Brain microvascular endothelial cell (primary cell): ENCODE results near the gene OR10D3.

Experiments used
- DNase-seq: peaks from one replicate; pipeline ENCODE4 v3.0.0-alpha.2; 2020
- H3K27ac ChIP-seq: fragments of 250-450 bp; sonication (Bioruptor Pico); 2 replicates; pipeline ENCODE4 v1.5.1; 2020; ENCODE audit warnings: mild to moderate bottlenecking, moderate library complexity
- H3K27me3 ChIP-seq: fragments of 250-450 bp; sonication (Bioruptor Pico); replicated peaks from 2 replicates; pipeline ENCODE4 v1.5.1; 2020; ENCODE audit warnings: mild to moderate bottlenecking
- H3K36me3 ChIP-seq: fragments of 250-450 bp; sonication (Bioruptor Pico); replicated peaks from 2 replicates; pipeline ENCODE4 v1.5.1; 2020; ENCODE audit warnings: mild to moderate bottlenecking
- H3K4me3 ChIP-seq: 2 replicates; pipeline ENCODE4 v1.5.1; 2011; ENCODE audit warnings: low read depth, mild to moderate bottlenecking, control low read depth, low read length, moderate library complexity
- in situ Hi-C: cut with HindIII; loops from 2 replicates; pipeline ENCODE4 v1.10.0; 2017; ENCODE audit warnings: low sequenced_read_pairs, low pct_ligation_motif_present
- TF ChIP-seq, protein P1 (sequence below): IDR thresholded peaks from 2 replicates; pipeline ENCODE4 v1.5.1; 2011; ENCODE audit warnings: low read depth, mild to moderate bottlenecking, moderate library complexity, low read length, control low read depth, inconsistent platforms; ENCODE audit errors: missing control alignments

OR10D3 gene

DNA sequence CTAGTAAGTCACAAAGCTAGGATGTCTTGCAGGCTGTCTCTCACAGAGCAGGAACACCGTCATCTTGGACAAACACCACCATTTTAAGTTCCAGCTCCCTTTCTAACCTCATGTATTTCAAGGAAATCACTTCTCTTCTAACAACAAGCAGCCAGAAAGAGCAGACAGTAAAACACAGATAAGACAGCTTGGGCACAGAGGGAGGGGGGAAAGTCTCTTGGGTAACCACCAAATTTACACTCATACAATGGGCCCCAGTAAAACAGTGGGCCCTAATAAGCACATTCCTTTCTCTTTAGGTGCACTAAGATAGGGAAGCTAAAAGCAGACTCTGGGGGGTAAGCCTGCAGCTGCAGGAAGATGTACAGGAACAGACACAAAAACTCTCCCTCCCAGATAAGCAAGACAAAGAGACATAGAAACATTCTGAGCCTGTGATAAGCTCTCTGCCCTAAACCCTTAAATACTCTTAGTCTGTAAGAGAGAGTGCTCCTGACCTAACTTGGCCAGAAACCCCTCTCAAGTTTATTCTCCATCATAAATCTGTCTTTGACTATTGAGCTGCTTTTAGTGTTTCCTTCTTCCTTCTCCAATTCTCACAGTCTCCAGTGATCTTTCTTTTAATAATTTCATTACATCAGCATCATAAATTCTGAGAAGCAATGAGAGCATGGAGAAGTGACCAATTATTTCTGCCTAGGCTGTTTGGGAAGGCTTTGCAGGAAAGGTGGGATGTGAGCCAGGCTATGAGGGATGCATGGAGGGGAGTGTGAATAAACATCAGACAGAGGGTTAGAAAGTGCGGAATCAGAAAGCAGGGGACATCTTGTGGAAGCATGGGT lies 7.4 kb downstream of the OR10D3 start:
- TF ChIP-seq, protein P1, sequence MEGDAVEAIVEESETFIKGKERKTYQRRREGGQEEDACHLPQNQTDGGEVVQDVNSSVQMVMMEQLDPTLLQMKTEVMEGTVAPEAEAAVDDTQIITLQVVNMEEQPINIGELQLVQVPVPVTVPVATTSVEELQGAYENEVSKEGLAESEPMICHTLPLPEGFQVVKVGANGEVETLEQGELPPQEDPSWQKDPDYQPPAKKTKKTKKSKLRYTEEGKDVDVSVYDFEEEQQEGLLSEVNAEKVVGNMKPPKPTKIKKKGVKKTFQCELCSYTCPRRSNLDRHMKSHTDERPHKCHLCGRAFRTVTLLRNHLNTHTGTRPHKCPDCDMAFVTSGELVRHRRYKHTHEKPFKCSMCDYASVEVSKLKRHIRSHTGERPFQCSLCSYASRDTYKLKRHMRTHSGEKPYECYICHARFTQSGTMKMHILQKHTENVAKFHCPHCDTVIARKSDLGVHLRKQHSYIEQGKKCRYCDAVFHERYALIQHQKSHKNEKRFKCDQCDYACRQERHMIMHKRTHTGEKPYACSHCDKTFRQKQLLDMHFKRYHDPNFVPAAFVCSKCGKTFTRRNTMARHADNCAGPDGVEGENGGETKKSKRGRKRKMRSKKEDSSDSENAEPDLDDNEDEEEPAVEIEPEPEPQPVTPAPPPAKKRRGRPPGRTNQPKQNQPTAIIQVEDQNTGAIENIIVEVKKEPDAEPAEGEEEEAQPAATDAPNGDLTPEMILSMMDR: no peak
- Histone ChIP-seq H3K36me3 (no peaks in the 10 kb centered on the region), H3K4me3 (no peak overlapping the region), H3K27me3 (no peaks in the 10 kb centered on the region), H3K27ac (no peak overlapping the region)
- DNase-seq: no peak
- in situ Hi-C loops: no loop called here

DNA sequence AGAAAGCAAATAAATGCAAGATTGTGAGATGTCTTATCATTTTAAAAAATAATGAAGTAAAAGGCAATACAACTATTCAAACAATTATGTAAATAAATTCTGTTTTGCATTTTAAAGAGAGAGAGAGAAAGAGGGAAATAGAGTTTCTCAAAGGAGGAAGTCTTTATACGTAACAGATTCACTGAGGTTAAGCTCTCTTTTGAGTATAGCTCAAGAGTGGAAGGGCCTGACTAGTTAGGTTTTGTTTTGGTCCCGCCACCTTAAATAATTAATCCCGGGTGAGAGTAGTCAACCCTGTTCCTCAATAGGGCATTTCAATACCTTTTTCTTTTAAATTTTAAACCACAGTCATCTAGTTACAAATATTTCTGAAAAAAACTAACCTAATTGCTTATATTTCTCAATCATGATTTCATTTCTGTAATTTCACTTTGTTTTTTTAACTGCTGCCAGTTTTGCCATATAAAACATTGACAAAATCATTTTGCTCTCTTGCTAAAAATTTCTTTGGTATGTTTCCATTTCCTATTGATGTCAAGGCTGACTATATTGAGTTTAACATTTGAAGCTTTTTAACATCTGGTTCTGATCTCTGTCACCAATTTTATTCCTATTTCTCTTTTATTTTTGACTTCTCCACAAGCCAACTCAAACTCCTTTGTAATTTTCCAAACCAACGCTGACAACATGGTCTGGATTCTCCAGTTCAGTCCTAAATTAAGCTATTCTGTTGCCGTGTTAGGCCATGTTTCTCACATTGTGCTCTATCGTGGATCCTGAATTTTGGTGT lies 10.3 kb downstream of the OR10D3 start:
- TF ChIP-seq, protein P1: no peak
- in situ Hi-C loops: no loop called here
- DNase-seq: no peak
- H3K36me3 ChIP-seq: no peaks in the 10 kb centered on the region
- no peak overlapping the region for H3K27ac ChIP-seq
- H3K27me3 ChIP-seq: no peaks in the 10 kb centered on the region
- no peak overlapping the region for H3K4me3 ChIP-seq

DNA sequence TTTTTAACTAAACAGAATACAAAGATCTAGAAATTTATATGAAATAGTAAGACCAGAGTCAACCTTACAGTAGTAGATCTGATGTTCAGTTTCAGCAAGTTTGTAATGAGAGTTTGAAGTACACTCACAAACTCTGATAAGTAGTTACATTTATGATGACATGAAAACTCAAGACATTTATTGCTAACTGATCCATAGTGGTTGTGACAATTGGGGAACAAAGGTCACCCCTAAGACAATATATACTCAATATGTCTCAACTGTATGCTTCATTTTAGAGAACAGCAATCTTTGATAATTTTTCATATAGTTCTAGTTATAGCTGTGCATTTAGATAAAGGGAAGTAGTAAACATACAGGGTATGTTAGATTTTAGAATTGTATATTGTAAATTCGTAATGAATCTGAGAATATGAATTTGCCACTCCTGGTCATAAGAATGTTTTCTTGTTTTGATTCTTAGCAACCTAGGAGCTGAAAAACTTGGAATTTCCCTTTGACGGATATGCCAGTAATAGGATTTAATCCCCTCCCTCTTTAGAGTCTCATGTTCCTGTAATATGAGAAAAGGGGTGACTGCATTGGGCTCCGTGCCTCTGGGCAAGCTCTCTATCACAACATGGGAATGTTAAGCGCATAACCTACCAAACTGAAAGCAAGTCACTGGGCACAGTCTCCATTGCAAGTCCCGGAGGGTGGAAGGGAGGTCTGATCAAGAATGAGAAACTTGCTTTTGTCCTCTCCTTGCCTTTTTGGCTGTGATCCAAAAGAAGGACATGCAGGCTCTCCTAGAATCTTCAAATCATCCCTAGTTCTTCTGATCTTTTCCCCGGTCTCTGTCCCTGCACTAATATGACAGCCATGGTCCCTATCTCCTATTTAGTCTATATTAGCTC lies 11.4 kb downstream of the OR10D3 start:
- Histone ChIP-seq H3K27ac (no peak overlapping the region), H3K36me3 (no peaks in the 10 kb centered on the region), H3K27me3 (no peaks in the 10 kb centered on the region), H3K4me3 (no peak overlapping the region)
- TF ChIP-seq, protein P1: no peak
- no peak for DNase-seq
- in situ Hi-C loops: no loop called here

DNA sequence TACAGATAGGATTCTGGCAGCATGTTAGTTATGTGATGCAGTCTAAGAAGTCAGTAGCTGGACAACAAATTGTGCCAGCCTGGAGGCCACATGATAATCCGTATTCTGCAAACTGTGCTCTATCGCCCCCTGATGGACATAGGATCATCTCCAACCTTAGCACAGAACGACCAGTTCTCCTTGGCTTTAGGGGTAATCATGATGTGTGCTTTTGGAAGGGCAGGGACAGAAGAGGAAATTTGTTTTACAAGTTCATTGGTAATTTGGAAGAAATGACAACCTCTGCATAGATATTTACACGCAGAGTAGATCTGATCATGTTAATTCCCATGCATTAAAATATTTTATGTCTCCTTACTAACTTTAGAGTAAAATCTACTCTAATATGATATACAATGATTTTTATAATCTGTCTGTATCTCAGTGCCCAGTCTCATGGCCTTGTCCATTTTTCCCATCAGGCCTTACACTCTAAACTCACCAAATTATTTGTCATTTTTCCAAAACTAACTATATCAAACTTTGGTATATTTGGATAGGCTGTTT lies 12.1 kb downstream of the OR10D3 start:
- TF ChIP-seq, protein P1: peak; percentile 89
- in situ Hi-C loops: no loop called here
- peak; percentile 55 for DNase-seq
- Histone ChIP-seq H3K36me3 (no peaks in the 10 kb centered on the region), H3K27ac (no peak overlapping the region), H3K27me3 (no peaks in the 10 kb centered on the region), H3K4me3 (no peak overlapping the region)

DNA sequence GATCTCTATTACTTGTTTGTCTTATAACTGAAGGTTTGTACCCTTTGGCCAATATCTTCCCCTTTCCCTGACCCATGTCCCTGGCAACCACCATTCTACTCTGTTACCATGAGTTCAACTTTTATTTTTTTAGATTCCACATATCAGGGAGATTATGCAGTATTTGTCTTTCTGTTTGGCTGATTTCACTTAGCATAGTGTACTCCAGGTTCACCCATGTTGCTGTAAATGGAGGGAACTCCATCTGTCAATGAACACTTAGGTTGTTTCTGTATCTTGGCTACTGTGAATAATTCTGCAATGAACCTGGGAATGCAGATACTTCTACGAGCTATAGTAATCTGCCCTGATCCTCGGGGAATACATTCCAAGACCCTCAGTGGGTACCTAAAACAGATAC lies 14.9 kb downstream of the OR10D3 start:
- H3K36me3 ChIP-seq: no peaks in the 10 kb centered on the region

More for the DNA sequence above, 14.9 kb downstream of the OR10D3 start:
- H3K4me3 ChIP-seq: no peak overlapping the region
- no peak for DNase-seq
- in situ Hi-C loops: no loop called here
- no peaks in the 10 kb centered on the region for H3K27me3 ChIP-seq
- TF ChIP-seq, protein P1: no peak
- H3K27ac ChIP-seq: no peak overlapping the region
